Measurements from ENCODE around the gene RFC5. TPM values are rescaled to one million over a fixed set of nuclear protein-coding genes. Genes with fewer than 3 reads are reported as not detected.
A peak's percentile ranks its signal among the peaks of the same experiment; 100 is the strongest.

The RFC5 gene
- total and polyA plus RNA-seq, 2 of the 13 experiments (the other 11 are each of a cell fraction or from before 2014, with no cell fraction given): 16.8 to 51.4 TPM

DNA sequence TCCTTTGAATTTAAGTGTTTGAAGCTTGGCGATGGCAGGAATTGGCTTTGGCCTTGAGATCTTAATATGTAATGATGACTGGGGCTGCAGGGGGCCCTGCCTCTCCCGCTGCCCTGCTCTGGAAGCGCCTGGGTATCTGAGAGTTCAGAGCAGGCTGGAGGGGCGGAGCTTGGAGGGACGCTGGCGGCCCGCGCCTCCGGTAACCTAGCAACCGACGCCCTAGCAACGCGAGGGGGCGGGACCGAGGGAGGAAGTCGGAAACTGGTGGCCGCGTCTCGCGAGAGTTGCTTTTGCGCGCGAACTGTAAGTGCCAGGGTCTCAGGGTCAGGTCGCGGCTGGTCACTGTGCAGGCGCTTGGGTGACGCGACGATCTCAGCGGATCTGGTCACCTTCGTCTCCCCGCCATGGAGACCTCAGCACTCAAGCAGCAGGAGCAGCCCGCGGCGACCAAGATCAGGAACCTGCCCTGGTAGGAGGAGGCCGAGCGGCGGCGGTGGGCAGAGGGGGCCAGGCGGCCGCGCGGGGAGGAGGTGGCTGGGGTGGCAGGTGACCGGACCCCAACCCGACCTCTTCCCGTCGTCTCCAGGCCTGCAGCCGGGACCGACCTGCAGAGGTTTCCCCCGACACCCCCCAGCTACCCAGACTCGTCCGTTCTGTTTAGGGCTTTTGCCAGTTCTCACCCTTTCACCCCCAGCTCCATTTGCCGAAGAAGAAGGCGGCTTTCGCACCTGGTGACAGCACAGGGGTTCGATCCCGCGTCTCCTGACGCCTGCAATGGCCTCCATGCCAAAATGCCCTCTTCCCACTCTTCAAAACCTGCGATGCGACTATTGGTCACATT is at the start of gene RFC5 (continued):
- TF ChIP-seq, protein P1, sequence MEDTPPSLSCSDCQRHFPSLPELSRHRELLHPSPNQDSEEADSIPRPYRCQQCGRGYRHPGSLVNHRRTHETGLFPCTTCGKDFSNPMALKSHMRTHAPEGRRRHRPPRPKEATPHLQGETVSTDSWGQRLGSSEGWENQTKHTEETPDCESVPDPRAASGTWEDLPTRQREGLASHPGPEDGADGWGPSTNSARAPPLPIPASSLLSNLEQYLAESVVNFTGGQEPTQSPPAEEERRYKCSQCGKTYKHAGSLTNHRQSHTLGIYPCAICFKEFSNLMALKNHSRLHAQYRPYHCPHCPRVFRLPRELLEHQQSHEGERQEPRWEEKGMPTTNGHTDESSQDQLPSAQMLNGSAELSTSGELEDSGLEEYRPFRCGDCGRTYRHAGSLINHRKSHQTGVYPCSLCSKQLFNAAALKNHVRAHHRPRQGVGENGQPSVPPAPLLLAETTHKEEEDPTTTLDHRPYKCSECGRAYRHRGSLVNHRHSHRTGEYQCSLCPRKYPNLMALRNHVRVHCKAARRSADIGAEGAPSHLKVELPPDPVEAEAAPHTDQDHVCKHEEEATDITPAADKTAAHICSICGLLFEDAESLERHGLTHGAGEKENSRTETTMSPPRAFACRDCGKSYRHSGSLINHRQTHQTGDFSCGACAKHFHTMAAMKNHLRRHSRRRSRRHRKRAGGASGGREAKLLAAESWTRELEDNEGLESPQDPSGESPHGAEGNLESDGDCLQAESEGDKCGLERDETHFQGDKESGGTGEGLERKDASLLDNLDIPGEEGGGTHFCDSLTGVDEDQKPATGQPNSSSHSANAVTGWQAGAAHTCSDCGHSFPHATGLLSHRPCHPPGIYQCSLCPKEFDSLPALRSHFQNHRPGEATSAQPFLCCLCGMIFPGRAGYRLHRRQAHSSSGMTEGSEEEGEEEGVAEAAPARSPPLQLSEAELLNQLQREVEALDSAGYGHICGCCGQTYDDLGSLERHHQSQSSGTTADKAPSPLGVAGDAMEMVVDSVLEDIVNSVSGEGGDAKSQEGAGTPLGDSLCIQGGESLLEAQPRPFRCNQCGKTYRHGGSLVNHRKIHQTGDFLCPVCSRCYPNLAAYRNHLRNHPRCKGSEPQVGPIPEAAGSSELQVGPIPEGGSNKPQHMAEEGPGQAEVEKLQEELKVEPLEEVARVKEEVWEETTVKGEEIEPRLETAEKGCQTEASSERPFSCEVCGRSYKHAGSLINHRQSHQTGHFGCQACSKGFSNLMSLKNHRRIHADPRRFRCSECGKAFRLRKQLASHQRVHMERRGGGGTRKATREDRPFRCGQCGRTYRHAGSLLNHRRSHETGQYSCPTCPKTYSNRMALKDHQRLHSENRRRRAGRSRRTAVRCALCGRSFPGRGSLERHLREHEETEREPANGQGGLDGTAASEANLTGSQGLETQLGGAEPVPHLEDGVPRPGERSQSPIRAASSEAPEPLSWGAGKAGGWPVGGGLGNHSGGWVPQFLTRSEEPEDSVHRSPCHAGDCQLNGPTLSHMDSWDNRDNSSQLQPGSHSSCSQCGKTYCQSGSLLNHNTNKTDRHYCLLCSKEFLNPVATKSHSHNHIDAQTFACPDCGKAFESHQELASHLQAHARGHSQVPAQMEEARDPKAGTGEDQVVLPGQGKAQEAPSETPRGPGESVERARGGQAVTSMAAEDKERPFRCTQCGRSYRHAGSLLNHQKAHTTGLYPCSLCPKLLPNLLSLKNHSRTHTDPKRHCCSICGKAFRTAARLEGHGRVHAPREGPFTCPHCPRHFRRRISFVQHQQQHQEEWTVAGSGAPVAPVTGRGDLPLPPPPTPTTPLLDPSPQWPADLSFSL (CRISPR knock-in tag; IDR thresholded peaks at IDR 0.05): no peak
- TF ChIP-seq ZNF205 (CRISPR knock-in tag; IDR thresholded peaks at IDR 0.05): peak; percentile 78; the same call in 1 of the 2 replicates
- no peak for TF ChIP-seq ZSCAN22 (CRISPR knock-in tag; IDR thresholded peaks at IDR 0.05)
- no peak for TF ChIP-seq HMG20B (CRISPR knock-in tag; conservative IDR thresholded peaks at IDR 0.05)
- TF ChIP-seq, protein P2, sequence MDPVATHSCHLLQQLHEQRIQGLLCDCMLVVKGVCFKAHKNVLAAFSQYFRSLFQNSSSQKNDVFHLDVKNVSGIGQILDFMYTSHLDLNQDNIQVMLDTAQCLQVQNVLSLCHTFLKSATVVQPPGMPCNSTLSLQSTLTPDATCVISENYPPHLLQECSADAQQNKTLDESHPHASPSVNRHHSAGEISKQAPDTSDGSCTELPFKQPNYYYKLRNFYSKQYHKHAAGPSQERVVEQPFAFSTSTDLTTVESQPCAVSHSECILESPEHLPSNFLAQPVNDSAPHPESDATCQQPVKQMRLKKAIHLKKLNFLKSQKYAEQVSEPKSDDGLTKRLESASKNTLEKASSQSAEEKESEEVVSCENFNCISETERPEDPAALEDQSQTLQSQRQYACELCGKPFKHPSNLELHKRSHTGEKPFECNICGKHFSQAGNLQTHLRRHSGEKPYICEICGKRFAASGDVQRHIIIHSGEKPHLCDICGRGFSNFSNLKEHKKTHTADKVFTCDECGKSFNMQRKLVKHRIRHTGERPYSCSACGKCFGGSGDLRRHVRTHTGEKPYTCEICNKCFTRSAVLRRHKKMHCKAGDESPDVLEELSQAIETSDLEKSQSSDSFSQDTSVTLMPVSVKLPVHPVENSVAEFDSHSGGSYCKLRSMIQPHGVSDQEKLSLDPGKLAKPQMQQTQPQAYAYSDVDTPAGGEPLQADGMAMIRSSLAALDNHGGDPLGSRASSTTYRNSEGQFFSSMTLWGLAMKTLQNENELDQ (CRISPR knock-in tag; IDR thresholded peaks at IDR 0.05; ENCODE audit: borderline replicate concordance): no peak
- TF ChIP-seq NKX3-1 (CRISPR knock-in tag; IDR thresholded peaks at IDR 0.05): peak; percentile 62; the same call in 1 of the 2 replicates
- TF ChIP-seq, protein P3, sequence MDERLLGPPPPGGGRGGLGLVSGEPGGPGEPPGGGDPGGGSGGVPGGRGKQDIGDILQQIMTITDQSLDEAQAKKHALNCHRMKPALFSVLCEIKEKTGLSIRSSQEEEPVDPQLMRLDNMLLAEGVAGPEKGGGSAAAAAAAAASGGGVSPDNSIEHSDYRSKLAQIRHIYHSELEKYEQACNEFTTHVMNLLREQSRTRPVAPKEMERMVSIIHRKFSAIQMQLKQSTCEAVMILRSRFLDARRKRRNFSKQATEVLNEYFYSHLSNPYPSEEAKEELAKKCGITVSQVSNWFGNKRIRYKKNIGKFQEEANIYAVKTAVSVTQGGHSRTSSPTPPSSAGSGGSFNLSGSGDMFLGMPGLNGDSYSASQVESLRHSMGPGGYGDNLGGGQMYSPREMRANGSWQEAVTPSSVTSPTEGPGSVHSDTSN (CRISPR knock-in tag; IDR thresholded peaks at IDR 0.05): no peak
- TF ChIP-seq HOXA3 (CRISPR knock-in tag; IDR thresholded peaks at IDR 0.05): peak; percentile 77
- TF ChIP-seq MLLT10 (CRISPR knock-in tag; IDR thresholded peaks at IDR 0.05): no peak
- 0 out of 2 replicates have a peak, but pooled peaks have one; percentile 73 for TF ChIP-seq ZNF501 (CRISPR knock-in tag; IDR thresholded peaks at IDR 0.05)
- 0 out of 2 replicates have a peak, but pooled peaks have one; percentile 38 for TF ChIP-seq ZNF451 (CRISPR knock-in tag; IDR thresholded peaks at IDR 0.05)
- TF ChIP-seq CENPT (CRISPR knock-in tag; IDR thresholded peaks at IDR 0.05; ENCODE audit: low read depth): no peak
- TF ChIP-seq KDM5B (CRISPR knock-in tag; IDR thresholded peaks at IDR 0.05; ENCODE audit: borderline replicate concordance): peak; percentile 79; the same call in 1 of the 2 replicates
- no peak for TF ChIP-seq MTF2 (CRISPR knock-in tag; IDR thresholded peaks at IDR 0.05; ENCODE audit: borderline replicate concordance)
- TF ChIP-seq, protein P4, sequence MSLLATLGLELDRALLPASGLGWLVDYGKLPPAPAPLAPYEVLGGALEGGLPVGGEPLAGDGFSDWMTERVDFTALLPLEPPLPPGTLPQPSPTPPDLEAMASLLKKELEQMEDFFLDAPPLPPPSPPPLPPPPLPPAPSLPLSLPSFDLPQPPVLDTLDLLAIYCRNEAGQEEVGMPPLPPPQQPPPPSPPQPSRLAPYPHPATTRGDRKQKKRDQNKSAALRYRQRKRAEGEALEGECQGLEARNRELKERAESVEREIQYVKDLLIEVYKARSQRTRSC (CRISPR knock-in tag; IDR thresholded peaks at IDR 0.05; ENCODE audit: low read depth): no peak
- peak; percentile 58; the same call in 1 of the 2 replicates for TF ChIP-seq KLF9 (CRISPR knock-in tag; IDR thresholded peaks at IDR 0.05; ENCODE audit: low read depth)
- TF ChIP-seq KLF12 (CRISPR knock-in tag; IDR thresholded peaks at IDR 0.05; ENCODE audit: borderline replicate concordance): peak; percentile 37; the same call in 1 of the 2 replicates
